Measurements from ENCODE around the gene KIAA1217.
A peak's percentile ranks its signal among the peaks of the same experiment; 100 is the strongest.

KIAA1217 gene

DNA sequence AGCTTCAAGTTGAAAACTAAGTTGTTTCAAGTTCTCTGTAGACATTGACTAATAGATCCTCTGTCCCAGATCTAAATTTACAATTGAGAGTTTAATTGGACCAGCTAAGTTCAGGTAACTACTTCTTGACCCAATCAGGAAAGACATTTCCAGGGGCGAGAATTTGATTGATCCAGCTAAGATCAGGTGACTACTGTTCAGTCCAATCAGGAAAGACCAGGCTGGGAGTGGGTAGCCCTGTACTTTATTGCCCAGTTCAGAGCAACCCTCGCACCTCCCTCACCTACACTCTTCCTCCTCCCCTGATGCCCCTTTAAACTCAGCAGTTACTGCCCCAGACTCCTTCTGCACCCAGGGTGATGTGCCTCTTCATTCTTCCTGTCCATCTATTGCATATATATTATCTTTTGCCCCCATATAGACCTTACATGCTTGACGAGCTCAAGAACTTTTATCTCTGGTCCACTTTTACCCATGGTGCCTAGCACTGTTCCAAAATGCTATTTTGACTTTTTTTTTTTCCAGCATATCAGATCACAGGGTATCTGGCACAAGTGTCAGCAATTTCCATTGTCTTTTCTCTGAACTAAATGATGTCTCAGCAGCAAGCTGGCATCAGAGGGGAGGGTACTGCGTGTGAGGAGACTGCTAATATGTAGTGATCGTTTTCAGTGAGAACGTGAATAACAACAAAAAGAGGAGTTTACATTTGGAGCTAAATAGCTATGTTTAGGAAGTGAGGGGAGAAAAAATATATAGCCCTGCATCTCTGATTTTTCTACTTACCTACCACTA is 169.4 kb downstream of the KIAA1217 start:
- DNase-seq = no peak

DNA sequence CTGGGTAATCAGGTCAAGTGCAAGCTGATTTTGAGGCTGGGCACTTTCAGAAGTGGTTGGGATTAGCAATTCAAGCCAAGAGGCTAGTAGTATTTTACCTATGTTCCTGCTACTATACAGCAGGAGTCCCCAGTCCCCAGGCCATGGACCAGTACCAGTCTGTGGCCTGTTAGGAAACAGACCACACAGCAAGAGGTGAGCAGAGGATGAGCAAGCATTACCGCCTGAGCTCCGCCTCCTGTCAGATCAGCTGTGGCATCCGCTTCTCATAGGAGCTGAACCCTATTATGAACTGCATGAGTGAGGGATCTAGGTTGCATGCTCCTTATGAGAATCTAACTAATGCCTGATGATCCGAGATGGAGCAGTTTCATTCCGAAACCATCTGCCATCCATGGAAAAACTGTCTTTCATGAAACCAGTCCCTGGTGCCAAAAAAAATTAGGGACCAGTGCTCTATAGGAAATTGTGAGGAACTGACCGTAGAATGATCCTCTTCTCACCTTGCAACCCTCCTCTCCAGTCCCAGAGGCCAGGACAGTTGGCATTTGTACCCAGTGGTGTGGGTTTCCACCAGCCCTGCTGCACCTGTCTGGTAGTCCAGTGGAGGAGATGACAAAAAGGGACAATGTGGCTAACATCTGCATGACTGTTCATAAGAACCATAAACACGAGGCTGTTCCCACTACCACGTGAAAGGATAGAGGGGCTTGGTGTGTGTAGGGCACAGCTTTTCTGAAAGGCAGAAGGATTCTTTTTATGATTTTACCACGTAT is 172.5 kb downstream of the KIAA1217 start:
- DNase-seq = no peak

GRCh38 chr10:24382045-24382444 is 173.1 kb downstream of the KIAA1217 start:
- peak in 1 of 3 experiments; percentile 30 for DNase-seq

GRCh38 chr10:24382596-24382978 is 173.6 kb downstream of the KIAA1217 start:
- no peak for DNase-seq

- DNase-seq = no peak
Measured at GRCh38 chr10:24382979-24383663, 174.2 kb downstream of the KIAA1217 start.

DNA sequence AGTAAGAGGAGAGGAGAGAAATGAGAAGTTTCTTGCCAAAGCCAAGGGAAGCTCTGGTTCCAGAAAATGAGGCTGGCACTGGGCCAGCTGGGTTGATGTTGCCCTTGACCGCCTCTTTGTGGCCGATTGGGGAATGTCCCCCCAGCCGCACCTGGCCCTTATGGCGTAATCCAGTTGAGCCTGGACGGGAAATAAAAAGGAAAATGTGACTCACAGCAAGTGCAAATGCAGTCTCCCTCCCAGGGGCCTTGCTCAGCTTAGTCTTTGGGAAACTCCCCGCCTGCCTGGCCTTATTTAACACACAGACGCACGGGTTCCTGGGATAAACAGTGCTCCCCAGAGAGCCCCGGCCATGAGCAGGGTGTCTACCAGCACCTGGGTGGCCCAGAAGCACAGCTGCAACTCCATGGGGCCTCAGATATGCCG is 174.8 kb downstream of the KIAA1217 start:
- DNase-seq = peak in 2 of 3 experiments; percentile 1 to 86

DNA sequence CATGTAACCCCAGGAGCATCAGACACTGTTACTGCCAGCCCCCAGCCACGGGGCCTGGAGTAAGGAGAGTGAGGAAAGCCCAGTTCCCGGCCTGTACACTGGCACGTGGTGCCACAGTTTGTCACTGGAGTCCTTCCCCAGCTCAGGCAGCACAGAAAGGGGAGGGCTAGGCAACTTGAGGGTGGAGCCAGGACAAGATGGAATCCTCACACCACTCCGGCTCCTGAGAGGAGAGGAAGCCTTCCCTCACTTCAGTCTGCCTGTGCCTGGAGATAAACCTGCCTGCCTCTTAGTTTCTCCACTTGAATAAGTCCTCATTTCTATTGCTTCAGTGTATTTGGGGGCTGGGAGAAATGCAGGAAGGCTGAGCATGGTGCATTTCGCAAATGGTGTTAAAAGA is 176.0 kb downstream of the KIAA1217 start:
- DNase-seq = no peak

DNA sequence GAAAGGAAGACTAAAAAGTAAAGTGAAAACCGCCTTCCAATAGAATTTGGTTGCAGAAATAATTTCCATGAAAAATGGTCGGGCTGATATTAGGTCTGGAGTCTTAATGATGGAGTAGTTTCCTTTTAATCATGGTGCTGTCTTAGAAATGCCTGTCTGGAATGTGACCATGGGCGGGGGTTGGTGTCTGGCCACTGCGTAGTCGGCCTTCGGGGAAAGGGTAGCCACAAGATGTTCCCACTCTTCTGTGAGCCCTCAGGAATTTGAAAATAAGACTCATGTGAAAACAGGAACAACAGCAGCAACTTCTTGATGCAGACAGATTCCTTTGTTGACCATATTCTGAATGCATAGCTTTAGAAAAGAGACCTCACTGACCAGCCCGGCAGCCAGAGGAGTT is 176.8 kb downstream of the KIAA1217 start:
- no peak for DNase-seq

DNA sequence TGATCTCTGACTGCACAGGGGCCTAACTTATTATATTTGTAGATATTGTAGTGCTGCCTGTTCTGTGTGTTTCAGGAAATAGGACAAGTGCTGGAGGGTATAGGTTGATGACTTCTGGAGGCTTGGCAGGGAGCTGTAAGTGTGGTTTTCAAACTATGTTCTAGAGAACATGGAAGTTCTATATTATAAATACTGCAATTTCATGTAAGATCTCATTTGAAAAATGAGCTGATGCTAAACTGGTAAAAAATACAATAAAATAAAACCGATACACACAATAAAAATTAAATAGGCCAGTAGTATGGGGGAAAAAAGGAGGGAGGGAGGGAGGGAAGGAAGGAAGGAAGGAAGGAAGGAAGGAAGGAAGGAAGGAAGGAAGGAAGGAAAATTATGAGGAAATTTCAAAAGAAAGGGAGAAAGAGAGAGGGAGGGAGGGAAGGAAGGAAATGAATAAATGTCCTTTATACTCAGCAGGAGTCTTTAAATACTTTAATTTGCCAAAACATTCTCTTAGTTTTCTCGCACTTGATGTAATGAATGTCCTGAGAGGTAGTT is 181.3 kb downstream of the KIAA1217 start:
- DNase-seq = no peak

DNA sequence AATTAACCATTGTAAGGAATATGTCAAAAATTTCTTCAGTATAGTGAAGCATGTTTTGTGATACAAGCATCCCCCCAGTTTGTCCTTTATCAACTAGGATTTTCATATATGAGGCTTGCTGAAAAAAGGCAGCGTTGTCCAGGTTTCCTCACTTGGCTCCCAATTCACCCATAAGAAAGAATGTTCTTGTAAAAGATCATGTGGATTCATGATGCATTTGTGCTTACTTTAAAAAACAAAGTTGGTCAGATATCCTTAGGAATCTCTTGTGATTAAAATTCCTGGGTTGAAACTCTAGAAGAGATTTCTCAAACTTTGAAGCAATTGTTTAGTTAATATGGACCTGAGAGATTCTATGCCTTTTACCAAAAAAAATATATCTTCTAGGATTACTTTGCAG is 181.8 kb downstream of the KIAA1217 start:
- DNase-seq = no peak

DNA sequence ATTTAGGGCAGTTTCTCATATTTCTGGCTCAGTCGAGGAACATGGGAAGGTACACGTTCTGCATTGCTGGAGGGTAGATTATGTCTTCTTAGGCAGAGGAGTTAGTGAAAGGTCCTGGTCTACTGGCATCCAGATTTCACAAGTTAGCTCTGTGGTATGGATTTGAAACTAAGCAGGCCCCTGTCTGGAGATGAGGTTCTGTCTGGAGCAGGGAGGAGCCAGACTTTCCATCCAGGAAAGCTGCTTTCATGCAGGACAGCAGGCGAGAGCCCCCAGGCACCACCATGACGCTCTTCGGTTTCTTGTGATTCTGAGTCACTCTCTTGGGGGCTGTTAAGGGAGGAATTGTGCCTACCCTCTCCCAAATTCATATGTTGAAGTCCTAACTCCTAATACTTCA is 184.3 kb downstream of the KIAA1217 start:
- DNase-seq = no peak

DNA sequence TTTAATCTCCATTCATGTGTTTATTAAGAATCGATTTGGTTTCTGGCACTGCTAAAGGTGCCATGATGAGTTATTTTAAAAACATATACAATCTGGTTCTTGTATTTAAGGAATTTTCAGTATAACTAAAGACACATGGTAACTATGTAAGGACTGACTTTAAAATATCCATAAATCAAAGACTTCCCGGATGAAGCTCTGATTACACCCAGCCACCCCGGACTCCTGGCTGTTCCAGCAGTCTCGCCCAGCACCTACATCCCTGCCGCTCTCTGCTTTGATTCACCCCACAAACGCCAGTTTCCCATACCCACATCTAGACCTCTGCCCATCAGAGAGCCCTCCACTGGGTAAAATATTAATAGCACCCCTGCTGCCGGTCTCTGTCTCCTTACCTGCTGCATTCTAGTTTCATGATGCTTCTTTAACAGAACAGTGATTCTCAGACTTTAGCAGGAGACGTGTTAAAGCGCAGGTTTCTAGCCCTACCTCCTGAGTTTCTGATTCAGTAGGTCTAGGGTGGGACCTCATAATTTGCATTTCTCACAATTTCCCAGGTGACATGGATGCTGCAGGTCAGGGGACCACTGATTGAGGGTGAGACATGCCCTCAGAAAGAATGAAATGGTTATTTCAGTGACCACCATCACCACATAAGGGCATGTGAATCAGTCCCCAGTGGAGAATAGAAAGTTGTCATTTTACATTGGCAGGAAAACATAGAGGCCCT is 185.7 kb downstream of the KIAA1217 start:
- no peak for DNase-seq

GRCh38 chr10:24396396-24396795 is 187.5 kb downstream of the KIAA1217 start:
- DNase-seq = no peak

GRCh38 chr10:24397662-24398061 is 188.7 kb downstream of the KIAA1217 start:
- DNase-seq = no peak

- DNase-seq = no peak
Measured at GRCh38 chr10:24404567-24404966, 195.6 kb downstream of the KIAA1217 start.

DNA sequence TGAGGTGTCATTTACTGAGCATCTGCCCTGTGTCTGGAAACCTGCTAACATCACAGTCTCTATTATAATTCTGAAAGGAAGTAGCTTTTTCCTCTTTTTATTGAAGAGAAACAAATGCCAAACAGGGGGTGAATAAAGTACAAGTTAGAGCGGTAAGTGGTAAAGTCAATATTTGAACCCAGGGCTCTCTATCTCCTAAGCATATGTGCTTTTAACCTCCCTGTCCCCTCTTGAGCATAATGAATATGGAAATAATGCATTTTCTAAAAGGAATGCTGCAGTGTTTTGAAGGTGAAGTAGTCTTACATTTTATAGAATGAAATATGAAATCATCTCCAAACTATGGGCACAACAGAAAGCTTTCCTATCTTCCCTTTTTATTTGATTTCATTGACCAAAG is 196.7 kb downstream of the KIAA1217 start:
- no peak for DNase-seq

- DNase-seq = no peak
Measured at GRCh38 chr10:24406809-24407483, 198.0 kb downstream of the KIAA1217 start.

DNA sequence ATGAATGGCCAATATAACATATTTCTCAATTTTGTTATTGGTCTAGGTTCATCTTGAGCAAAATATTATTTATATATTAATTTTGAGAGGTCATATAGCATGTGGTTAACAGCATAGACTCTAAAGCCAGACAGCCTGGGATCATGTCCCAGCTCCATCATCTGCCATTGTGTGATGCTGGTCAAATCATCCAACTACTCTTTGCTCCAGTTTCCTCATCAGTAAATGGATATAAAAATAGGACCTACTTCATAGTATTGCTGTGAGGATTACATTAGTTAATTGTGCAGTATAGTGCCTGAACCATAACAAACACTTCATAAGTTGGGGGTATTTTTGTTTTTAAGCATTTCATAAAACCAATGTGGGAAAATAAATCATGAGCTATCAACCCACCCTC is 199.0 kb downstream of the KIAA1217 start:
- DNase-seq = no peak

GRCh38 chr10:24408365-24408764 is 199.4 kb downstream of the KIAA1217 start:
- DNase-seq = no peak

GRCh38 chr10:24414597-24414996 is 205.7 kb downstream of the KIAA1217 start:
- peak in 1 of 3 experiments; percentile 16 for DNase-seq

DNA sequence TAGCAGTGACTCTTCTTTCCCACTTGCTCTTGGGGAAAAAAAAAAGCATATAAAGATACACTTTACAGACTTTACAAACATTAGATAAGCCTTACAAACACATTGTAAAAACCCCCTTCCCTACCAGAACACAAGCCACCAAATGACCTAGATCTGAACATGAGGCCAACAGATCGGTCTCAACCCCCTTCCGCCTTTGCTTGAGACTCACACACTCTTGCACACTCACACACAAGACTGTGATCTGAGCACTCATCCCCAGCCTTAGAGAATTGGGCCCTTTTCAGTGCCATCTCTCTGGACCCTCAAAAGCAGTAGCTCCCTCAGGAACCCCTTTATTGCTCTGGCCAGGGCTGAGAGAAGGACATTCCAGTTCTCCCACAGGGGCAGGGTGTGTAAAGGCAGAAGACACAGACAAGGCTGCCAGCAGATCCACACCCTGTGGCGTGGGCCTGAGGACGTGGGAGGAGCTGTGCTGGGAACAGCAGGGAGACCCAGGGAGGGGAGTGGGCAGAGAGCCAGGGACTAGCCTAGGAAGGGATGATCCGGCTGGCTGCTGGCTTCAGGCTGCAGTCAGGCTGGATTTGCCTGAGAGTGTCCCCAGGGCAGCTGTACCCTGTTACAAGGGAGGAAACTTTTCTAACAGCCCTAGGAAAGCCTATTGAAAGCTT is 206.7 kb downstream of the KIAA1217 start:
- no peak for DNase-seq
